ENCODE data around the gene GALNT16.

GALNT16 gene

DNA sequence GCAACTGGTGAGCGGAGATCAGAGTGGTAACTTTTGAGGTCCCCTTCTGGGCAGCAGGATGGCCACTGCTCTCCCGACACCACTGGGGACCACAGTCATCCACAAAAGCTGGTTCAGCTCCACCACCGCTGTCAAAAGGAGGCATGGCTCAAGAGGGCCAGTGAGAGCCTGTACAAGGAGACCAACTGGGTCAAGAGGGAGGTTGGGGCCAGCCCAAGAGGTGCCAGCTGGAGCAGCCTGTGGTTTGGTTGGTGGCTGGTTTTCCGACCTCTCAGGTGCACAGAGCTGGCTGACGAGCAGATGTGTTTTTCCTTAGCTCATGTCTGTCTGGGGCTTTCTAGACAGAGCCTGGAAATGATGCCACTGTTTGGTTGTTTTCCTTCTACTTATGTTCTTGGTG is 78.0 kb downstream of the GALNT16 start:
- DNase-seq (ENCODE audit: low spot score), result no peak

- no peak for DNase-seq (ENCODE audit: low spot score)
These were observed 79.5 kb downstream of the GALNT16 start for GRCh38 chr14:69339426-69339825.

DNA sequence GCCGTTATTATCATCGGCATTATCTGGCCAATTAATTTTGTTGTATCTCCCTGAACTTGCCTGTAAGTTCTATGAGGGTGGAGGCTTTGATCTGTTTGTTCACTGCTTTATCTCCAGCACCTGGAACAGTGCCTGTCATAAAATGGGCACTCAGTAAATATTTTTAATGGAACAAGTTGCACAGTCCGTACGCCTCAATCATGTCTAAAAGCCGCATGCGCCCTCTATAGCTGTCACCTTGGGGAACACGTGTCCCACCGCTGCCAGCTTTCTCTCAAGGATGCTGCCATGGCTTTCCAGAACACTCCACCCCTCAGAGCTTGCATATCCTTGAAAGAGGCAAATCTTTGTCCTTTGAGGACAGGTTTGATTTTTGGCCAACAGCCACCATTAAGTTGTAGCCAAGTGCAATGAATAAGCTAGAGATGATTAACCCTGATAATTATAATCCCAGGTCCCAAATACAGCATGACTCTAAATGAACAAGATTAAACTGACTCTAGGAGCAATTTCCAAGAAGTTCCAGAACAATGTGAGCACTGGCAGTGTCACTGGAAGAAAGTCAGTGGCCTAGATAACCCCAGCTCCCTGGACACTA is 83.1 kb downstream of the GALNT16 start:
- no peak for DNase-seq (ENCODE audit: low spot score)

DNA sequence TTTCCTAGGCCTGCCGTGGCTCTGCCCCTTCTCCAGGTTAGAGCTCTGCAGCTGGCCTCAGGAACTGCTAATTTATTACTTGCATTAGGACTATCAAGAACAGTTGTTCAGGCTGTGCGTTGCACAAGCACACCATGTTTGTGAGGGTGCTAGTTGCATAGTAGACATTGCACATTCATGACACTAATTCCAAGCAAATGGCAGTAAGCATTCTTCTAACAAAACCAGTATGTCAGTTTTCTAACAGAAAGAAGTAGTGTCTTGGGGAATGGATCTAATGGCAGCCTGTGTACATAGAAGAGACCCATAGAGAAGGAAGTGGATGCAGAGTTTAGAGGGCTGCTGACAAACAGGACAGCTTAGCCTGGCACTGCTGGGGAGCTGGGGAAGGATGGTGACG is 84.2 kb downstream of the GALNT16 start:
- DNase-seq (ENCODE audit: low spot score), result no peak

DNA sequence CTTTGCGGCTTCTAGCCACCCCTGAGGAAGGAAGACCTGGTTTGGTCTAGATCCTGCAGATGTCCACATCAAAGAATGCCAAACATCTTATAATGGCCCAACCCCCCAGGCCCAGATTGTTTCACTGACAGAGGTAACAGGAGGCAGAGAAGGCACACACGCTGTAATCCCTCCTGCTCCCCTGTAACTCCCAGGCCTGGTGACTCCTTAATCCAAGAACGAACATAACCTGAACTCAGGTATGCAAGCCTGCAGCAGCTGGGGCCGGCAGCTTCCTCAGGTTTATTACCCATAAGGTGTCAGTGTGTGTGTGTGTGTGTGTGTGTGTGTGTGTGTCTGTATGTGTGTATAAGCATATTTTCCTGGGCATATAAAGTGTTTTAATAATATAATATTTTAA is 85.4 kb downstream of the GALNT16 start:
- no peak for DNase-seq (ENCODE audit: low spot score)

DNA sequence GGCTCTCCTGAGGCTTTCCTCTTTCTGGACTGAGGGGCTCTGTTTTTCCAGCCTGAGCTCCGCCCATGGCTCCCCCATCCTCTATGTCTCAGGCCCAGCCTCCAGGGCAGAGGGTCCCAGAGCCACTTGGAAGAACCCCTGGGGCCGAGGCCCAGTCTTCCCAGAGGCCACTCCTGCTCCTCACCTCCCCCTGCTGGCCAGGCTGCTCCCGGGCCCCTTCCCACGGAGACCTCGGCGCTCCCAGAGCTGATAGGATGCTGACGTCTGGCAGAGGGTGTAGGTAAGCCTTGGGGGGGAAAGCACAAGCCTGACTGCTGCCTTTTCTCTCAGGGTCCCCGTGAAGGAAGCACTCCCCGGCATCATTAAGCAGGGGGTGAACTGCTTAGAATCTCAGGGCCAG is 86.8 kb downstream of the GALNT16 start:
- no peak for DNase-seq (ENCODE audit: low spot score)

GRCh38 chr14:69349091-69349777 is 89.3 kb downstream of the GALNT16 start:
- no peak for DNase-seq (ENCODE audit: low spot score)

DNA sequence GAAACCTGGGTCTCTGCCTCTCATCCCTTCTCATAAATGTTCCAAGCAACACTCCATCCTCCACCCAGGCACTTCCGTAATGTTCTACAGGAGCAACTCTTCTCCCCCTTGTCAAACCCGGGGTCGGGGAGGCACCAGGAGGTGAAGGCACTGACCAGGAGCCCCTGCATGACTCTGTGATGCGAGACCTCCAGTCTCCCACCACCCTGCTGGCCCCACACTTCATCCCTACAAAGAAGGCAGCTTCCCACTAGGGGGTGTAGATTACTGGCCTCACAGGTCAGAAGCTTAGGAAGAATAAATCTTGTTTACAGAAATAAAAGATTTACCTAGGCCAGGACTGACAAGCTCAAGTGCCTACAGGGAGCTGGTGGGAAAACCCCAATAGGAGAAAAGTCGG is 90.9 kb downstream of the GALNT16 start:
- DNase-seq (ENCODE audit: low spot score), result no peak

DNA sequence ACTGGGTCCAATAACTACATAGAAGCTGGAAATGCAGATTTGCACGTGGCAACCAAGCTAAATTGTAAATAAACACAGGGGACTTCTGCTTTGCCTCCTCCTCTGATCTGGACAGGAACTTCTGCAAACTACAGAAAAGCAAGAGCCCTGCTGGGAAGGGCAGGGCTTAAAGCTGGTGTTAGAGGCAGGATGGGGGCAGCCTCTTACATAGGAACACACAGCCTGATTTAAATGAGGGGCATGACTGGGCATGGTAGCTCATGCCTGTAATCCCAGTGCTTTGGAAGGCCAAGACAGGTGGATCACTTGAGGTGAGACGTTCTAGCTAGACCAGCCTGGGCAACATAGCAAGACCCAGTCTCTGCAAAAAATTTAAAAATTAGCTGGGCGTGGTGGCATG is 91.4 kb downstream of the GALNT16 start:
- no peak for DNase-seq (ENCODE audit: low spot score)

GRCh38 chr14:69351911-69352310 is 92.0 kb downstream of the GALNT16 start:
- no peak for DNase-seq (ENCODE audit: low spot score)

GRCh38 chr14:69353168-69353567 is 93.2 kb downstream of the GALNT16 start:
- no peak for DNase-seq (ENCODE audit: low spot score)

- DNase-seq (ENCODE audit: low spot score), result no peak
These were observed 94.6 kb downstream of the GALNT16 start for GRCh38 chr14:69354383-69355153.

DNA sequence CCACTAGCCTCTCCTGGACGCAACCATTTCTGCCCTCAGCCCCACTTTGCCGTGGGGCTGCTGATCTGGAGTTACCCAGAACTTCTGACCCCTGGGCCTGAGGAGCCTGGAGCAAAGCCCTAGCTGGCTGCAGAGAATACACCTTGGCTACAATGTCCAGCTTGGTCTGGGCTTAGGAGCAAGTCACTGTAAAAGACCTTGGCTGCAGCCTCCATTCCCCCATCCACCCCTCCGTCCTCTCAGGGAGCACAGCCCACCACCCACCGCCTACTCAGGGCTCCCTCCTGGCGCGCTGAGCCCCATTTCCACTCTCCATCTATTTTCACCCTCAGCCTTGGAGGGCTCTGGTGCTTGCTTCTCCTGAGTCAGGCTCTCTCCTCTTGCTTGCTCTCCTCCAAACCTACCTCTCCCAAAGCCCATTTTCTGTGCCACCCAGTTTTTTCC is 95.2 kb downstream of the GALNT16 start:
- no peak for DNase-seq (ENCODE audit: low spot score)

- DNase-seq (ENCODE audit: low spot score), result no peak
These were observed 95.8 kb downstream of the GALNT16 start for GRCh38 chr14:69355607-69356281.

DNA sequence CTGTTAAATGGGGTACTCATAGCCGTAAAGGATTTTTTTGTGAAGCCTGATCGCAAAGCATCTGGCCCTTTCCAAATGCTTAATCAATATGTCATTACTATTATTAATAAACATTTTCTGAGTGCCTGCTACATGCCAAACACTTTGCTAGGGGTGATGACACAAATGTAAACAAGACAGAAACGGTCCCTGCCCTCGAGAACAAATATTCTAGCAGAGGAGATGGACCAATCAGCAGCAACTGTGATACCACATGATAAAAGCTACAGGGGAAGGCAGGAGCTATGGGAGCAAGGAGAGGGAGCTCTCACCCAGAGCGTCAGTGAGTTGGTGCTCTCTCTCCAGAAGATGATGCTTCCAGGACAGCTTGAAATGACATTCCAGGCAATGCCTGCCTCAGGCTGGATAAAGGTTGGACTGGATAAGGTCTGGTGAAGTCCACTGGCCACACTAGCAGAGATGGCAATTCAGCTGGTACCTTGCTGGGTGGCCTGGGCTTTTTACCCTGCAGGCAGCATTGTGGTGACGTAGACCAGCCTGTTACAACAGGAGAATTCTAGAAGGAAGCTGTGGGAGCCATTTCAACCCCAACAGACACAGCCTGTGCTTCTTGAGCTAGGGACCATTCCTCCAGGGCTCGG is 97.1 kb downstream of the GALNT16 start:
- no peak for DNase-seq (ENCODE audit: low spot score)

DNA sequence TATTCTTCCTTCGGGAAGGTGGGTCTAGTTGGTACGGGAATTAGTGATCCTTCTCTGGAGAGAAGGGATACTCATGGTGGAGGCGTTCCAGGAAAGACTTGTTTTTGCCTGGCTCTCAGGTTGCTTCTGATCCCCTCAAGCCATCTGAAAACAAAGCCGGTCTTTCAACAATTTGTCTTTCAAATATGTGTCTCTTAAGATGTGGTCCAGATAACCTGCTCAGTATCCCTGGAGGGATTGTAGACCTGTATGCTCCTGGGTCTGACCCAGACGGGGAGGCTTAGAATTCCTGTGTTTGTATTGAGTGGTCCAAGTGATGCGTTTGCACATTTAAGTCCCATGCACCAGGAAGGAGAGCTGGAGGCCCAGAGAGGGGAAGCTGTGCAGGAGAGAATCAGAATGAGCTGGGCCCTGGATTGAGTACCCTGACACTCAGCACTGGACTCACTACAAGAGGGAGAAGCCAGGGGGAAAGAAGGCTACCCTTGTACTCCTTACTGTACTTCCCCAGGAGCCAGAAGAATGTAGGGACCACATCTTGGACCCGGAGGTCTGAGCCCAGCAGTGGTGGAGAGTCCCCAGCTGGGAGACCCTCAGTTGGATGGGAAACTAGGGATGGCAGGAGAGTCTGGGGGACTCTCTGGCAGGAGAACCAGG is 97.7 kb downstream of the GALNT16 start:
- no peak for DNase-seq (ENCODE audit: low spot score)

DNA sequence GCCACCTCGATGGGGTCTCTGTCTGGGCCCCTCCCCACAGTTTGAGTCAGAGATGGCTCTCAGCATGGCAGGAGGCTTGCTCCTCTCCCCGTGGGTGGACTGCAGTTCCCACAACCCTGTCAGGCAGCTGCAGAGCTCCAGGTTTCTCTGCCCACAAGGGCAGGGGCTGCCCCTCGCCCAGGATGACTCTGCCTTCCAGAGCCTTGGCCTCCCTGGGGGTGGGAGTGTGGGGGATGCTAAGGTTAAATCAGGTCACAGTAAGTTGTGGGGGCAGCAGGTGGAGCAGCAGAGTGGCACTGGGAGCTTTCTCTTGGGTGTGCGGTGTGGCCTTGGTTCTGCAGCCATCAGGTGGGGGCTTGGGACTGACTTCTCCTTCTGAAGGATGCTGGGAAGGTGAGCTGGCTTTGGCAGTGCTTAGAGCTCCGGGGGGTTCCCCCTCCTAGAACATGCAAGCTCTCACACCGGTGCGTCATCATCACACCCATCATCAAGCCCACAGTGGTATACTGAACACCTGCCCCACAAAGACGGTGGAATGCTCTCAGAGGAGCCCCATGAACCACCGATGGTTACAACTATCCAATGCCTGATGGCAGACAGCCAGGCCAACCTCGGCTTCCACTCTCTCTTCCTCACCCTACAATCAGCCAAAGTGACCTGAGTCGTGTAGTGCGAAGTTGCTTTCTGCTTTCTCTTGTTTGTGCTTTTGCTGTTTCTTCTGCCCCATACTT is 98.4 kb downstream of the GALNT16 start:
- DNase-seq (ENCODE audit: low spot score), result no peak

DNA sequence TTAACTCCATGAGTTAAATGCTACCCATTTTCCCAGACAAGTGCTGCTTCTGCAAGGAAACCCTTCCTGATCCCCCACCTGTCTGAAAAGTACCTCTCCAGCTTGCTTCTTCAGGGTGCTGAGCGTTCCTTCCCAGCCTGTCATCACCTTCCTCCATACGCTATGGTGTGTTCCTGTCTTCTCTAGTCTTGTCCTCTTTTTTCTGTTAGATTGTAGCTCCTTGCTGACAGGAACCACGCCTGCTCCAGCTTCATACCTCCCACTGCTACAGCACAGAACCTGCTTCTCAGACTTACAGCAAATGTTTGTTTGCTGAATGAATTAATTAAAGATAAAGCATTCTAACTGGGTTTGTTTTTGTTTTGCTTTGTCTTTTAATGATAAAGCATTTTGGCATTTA is 99.0 kb downstream of the GALNT16 start:
- DNase-seq (ENCODE audit: low spot score), result no peak

- DNase-seq (ENCODE audit: low spot score), result no peak
These were observed 100.6 kb downstream of the GALNT16 start for GRCh38 chr14:69360438-69361108.

- DNase-seq (ENCODE audit: low spot score), result no peak
These were observed 103.1 kb downstream of the GALNT16 start for GRCh38 chr14:69363055-69363454.
